Stimulated activated CD8-positive, alpha-beta memory T cell treated with anti-CD3 and anti-CD28 coated beads, Interleukin-2, amount 100 ng/mL, for 1 hour (primary cell): ENCODE data around the gene PLAC1.

Experiments used
- DNase-seq, 2 donors: peaks; one replicate each; pipeline ENCODE4 v3.0.0-alpha.2; 2020; ENCODE audit warnings: low read depth in 2 of 2

PLAC1 gene

DNA sequence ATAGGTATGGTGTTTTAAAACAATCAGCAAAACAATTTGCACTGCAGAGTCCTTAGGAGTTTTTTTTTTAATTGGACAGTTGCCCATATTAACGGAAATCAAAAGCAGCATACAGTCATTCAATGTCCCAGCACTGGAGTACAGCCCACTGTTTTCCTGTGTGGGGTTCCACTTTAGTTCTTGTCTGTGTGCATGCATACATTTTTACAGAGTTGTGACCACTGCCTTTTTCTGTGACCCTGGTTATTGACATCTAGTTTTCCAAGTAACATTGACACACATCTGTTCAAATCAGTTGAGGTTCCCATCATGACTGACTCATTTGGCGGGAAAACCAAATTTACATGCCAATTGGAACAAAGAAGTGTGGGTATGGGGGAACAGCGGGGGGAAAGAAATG is 115.0 kb downstream of the PLAC1 start:
- no peak for DNase-seq

DNA sequence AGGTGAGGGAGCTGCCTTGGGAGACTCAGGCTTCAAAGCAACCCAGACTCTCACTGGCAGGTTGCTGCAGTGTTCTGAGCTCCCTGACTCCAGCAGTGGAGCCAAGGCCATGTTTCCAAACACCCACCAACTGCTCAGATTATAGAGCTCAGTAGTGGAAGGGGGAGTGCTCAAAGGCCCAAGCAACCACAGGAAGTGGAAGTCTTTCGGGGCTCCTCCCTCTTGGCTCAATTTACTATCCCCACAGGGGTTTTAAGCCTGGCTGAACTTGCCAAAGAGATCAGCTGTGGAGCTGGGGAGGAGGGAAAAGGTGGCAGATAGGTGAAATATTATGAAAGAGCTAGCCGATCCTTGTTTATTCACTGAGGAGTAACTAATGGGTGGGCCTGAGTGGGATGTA is 115.8 kb downstream of the PLAC1 start:
- no peak for DNase-seq

- no peak for DNase-seq
Measured at GRCh38 chrX:134541906-134542305, 116.4 kb downstream of the PLAC1 start.

DNA sequence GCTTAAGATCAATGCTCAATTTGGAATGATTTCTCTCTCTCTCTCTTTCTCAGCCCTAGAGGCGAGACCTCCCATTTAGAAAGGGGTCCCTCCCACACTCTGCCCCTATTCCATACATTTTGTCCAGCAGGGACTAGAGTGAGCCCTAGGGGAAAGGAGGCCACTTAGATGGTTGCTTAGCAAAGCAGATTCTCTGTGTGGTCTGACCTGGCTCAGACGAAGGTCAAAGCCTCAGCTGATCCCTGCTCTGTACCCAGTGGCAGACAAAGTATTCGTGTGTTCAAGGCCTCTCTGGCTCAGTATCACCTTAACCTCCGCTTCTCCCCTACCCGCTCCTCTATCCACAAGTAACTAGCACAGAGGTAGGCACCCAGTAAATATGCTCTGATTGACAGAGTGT is 120.0 kb downstream of the PLAC1 start:
- DNase-seq: no peak

- DNase-seq: no peak
Measured at GRCh38 chrX:134537179-134537955, 120.9 kb downstream of the PLAC1 start.

- DNase-seq: no peak
Measured at GRCh38 chrX:134533952-134534351, 124.3 kb downstream of the PLAC1 start.

DNA sequence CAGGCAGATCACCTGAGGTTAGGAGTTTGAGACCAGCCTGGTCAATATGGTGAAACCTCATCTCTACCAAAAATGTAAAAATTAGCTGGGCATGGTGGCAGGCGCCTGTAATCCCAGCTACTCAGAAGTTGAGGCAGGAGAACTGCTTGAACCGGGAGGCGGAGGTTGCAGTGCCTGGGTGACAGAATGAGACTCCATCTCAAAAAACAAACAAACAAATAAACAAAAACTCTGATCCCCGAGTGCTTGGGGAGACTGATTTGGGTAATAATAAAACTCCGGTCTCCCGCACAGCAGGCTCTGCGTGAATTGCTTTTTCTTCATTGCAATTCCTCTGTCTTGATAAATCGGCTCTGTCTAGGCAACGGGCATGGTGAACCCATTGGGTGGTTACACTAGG is 124.9 kb downstream of the PLAC1 start:
- no peak for DNase-seq

DNA sequence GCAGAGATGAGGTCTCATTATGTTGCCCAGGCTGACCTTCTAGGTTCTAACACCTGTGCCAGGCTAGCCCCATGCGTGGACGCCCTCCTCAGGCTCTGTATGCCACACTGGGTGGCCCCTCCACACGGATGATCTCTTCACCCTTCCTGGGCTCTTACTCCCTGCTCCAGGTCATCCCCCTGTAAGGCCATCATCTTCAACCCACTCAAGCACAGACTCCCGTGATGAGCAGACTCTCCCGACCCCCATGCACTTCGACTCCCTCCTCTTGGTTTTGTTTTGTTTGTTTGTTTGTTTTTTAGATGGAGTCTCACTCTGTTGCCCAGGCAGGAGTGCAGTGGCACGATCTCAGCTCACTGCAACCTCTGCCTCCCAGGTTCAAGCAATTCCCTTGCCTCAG is 127.4 kb downstream of the PLAC1 start:
- DNase-seq: no peak

DNA sequence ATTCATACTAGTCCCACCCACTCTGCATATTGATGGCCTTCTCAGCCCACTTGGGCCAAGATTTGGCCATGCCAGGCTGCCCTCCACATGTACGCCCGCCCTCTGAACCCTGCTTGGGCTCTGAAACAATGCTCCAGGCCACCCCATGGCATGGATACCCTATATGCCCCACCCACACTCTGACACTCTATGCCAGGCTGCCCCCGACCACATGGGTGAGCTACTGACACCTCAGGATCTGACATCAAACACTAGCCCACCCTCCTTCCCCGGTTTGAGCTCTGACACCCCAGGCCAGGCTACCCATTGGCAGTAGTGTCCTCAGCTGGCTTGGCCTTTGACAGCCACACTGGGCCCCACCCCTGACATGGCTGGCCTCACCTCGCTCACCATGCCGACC is 128.8 kb downstream of the PLAC1 start:
- no peak for DNase-seq

DNA sequence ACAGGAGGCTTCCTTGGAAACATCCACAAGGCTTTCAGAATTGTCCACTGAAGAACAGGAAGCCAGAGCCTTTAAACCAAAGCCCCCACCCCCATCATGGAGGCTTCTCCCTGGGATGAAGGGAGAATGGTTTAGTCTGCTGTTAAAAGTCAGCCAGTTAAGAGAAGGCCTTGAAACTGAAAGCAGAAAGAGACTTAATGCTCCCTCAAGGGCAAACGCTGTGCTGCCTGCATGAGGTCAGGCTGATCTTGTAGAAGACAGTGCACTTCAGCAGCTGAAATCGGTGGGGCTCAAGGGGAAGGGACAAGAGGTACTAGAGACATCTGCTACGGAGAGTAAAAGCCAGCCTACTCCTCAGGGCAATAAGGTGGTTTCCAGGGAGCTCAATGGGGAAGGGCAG is 129.3 kb downstream of the PLAC1 start:
- no peak for DNase-seq

DNA sequence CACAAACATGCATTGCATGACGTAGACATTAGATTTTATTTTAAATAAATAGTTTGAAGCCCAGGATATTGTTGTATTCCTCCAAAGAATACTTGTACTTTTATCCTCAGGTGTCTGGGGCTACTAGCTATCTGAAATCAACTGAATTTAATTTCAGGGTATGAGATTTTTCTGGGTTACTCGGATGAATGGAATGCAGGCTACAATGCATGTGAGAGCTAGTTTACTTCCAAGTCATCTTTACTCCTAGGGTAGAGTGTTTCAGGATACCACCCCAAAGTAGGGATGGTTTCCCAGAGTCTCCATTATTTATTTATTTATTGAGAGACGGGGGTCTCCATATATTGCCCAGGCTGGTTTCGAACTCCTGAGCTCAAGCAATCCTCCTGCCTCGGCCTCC is 131.9 kb downstream of the PLAC1 start:
- DNase-seq: no peak

DNA sequence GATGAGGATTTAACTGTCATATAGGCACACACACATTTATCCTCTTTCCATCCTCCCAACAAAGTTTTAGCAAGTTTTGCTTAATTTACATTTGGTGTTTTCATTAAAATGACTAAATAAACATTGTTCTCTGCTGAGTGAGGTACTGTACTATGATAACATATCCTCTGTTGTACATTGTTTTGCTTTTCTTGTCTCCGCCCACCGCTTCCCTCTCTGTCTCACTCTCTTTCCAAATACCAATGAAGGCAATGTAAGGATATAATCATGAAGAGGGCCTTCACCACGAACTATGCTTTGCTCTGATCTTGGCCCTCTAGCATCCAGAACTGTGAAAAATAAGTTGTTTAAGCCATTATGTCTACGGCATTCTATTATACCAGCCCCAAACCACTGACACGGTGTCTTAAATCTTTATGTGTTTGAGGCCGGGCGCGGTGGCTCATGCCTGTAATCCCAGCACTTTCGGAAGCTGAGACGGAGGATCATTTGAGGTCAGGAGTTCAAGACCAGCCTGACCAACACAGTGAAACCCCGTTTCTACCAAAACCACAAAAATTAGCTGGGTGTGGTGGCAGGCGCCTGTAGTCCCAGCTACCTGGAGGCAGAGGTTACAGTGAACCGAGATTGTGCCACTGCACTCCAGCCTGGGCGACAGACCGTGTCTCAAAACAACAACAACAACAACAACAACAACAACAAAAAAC is 133.0 kb downstream of the PLAC1 start:
- DNase-seq: no peak

- no peak for DNase-seq
Measured at GRCh38 chrX:134524181-134524580, 134.1 kb downstream of the PLAC1 start.

- no peak for DNase-seq
Measured at GRCh38 chrX:134520860-134521390, 137.3 kb downstream of the PLAC1 start.
